Thyroid gland (tissue), 4 donors: ENCODE results near the gene SLC22A13. TPM values are rescaled to one million over a fixed set of nuclear protein-coding genes. Genes with fewer than 3 reads are reported as not detected.

ENCODE experiments used
- DNase-seq, 2 donors: peaks; one replicate each; pipeline ENCODE4 v3.0.0-alpha.2; 2019
- H3K27ac ChIP-seq, 3 donors: fragments of 200-600 bp; sonication (generic); 1 replicate in 2 of 3; 2 replicates in 1 of 3; pipeline ENCODE4 v1.5.1; 2016 to 2019; ENCODE audit warnings: mild to moderate bottlenecking in 1 of 3, moderate library complexity in 1 of 3
- H3K27me3 ChIP-seq: fragments of 200-600 bp; sonication (generic); one replicate; pipeline ENCODE4 v1.5.1; 2019
- H3K36me3 ChIP-seq, 2 donors: fragments of 200-600 bp; sonication (generic); one replicate each; pipeline ENCODE4 v1.5.1; 2016 to 2019
- H3K4me1 ChIP-seq, 2 donors: fragments of 200-600 bp; sonication (generic); one replicate each; pipeline ENCODE4 v1.5.1; 2017 to 2019
- H3K4me3 ChIP-seq, 3 donors: fragments of 200-600 bp; sonication (generic); replicated peaks in 1 of 3; 1 replicate in 2 of 3; 2 replicates in 1 of 3; pipeline ENCODE4 v1.5.1; 2016; ENCODE audit warnings: mild to moderate bottlenecking in 1 of 3
- H3K9me3 ChIP-seq: fragments of 200-600 bp; sonication (generic); one replicate; pipeline ENCODE4 v1.5.1; 2017
- CTCF ChIP-seq, 6 experiments: fragments of 200-600 bp in 3 of 6; fragments of 450-650 bp in 3 of 6; sonication (generic) in 3 of 6; IDR thresholded peaks; one replicate each; pipeline ENCODE4 v1.5.1; 2016 to 2019; ENCODE audit warnings: antibody characterized with exemption in 6 of 6, mild to moderate bottlenecking in 2 of 6, inconsistent platforms in 1 of 6, moderate library complexity in 1 of 6
- POLR2A ChIP-seq, 2 donors: fragments of 450-650 bp; IDR thresholded peaks; one replicate each; pipeline ENCODE4 v1.6.1; 2017; ENCODE audit warnings: antibody characterized with exemption in 2 of 2, mild to moderate bottlenecking in 2 of 2, moderate library complexity in 1 of 2
- WGBS, 2 donors: methylation state at CpG; one replicate each; pipeline ENCODE4 v1.1.5; 2017; 5-methylcytosine and 5-hydroxymethylcytosine counted together
- intact Hi-C: fragments of 100-400 bp; cut with DNase I; formaldehyde crosslinking; loops from one replicate; pipeline ENCODE4 v1.15.1; 2023
- total RNA-seq, 4 donors: library from RNA; depleted of rRNA; stranded (reverse); fragments of >200 nt; gene quantifications; one replicate each; pipeline ENCODE4 v1.2.3, GENCODE V29; 2016

The SLC22A13 gene
- total RNA-seq, result under 1 TPM in 2 of 4 donors, not detected in 2; 0.54 to 0.56 TPM

GRCh38 chr3:38265604-38266307 lies at the start of gene SLC22A13:
SLC22A13 (plus strand) TSS chr3:38265812; CDS start chr3:38265861, 49 bp downstream.
- Histone ChIP-seq H3K9me3 (no peaks in the 10 kb centered on the region), H3K4me3 (no peak within 1 kb of the TSS), H3K36me3 (no peaks in the 10 kb centered on the region), H3K27me3 (no peaks in the 10 kb centered on the region), H3K4me1 (no peaks in the 10 kb centered on the region), H3K27ac (no peak within 1 kb of the TSS)
- DNase-seq, result no peak
- intact Hi-C loops, result no loop called here
- 94 to 96% methylated on average over 9 of the region's 9 CpGs for WGBS, 2 donors
- TF ChIP-seq POLR2A (IDR thresholded peaks at IDR 0.05), result no peak

GRCh38 chr3:38219609-38220197 lies 45.9 kb upstream of the SLC22A13 start:
- Histone ChIP-seq H3K9me3 (no peaks in the 10 kb centered on the region), H3K27ac (no peak overlapping the region), H3K4me1 (no peaks in the 10 kb centered on the region), H3K4me3 (no peak overlapping the region), H3K36me3 (peaks cover 0 to 4% of the 10 kb centered on the region in 2 donors), H3K27me3 (no peaks in the 10 kb centered on the region)
- 91 to 94% methylated on average over 3 of the region's 3 CpGs for WGBS, 2 donors
- intact Hi-C loops, result no loop called here
- TF ChIP-seq POLR2A (IDR thresholded peaks at IDR 0.05) (no peak), CTCF (IDR thresholded peaks at IDR 0.05) (no peak)
- DNase-seq, result no peak

GRCh38 chr3:38221005-38221404 lies 44.6 kb upstream of the SLC22A13 start:
- 98 to 100% methylated on average over 1 of the region's 1 CpG for WGBS, 2 donors
- Histone ChIP-seq H3K36me3 (peaks cover 0 to 4% of the 10 kb centered on the region in 2 donors), H3K27me3 (no peaks in the 10 kb centered on the region), H3K4me3 (no peak overlapping the region), H3K27ac (no peak overlapping the region), H3K9me3 (no peaks in the 10 kb centered on the region), H3K4me1 (no peaks in the 10 kb centered on the region)
- DNase-seq, result no peak
- TF ChIP-seq CTCF (IDR thresholded peaks at IDR 0.05) (no peak), POLR2A (IDR thresholded peaks at IDR 0.05) (no peak)
- intact Hi-C loops, result no loop called here

GRCh38 chr3:38222032-38222634 lies 43.5 kb upstream of the SLC22A13 start:
- WGBS, 2 donors, result 85 to 88% methylated on average over 7 of the region's 7 CpGs
- Histone ChIP-seq H3K4me3 (no peak overlapping the region), H3K27me3 (no peaks in the 10 kb centered on the region), H3K27ac (no peak overlapping the region), H3K4me1 (no peaks in the 10 kb centered on the region), H3K36me3 (peaks cover 0 to 4% of the 10 kb centered on the region in 2 donors), H3K9me3 (no peaks in the 10 kb centered on the region)
- TF ChIP-seq POLR2A (IDR thresholded peaks at IDR 0.05) (no peak), CTCF (IDR thresholded peaks at IDR 0.05) (no peak)
- intact Hi-C loops, result no loop called here
- no peak for DNase-seq

- Histone ChIP-seq H3K4me1 (no peaks in the 10 kb centered on the region), H3K4me3 (no peak overlapping the region), H3K36me3 (peaks cover 0 to 4% of the 10 kb centered on the region in 2 donors), H3K9me3 (no peaks in the 10 kb centered on the region), H3K27ac (no peak overlapping the region), H3K27me3 (no peaks in the 10 kb centered on the region)
- no peak for TF ChIP-seq CTCF (IDR thresholded peaks at IDR 0.05)
- no peak for TF ChIP-seq POLR2A (IDR thresholded peaks at IDR 0.05)
- intact Hi-C loops, result no loop called here
- DNase-seq, result no peak
- WGBS, 2 donors, result 97 to 98% methylated on average over 4 of the region's 4 CpGs
Measured at GRCh38 chr3:38224357-38224756, 41.3 kb upstream of the SLC22A13 start.
